Measurements from ENCODE around the gene SIGLEC9. TPM values are rescaled to one million over a fixed set of nuclear protein-coding genes. Genes with fewer than 3 reads are reported as not detected.

Gene SIGLEC9
- total RNA-seq, 1 donor from 2014 or later = 0.18 TPM

DNA sequence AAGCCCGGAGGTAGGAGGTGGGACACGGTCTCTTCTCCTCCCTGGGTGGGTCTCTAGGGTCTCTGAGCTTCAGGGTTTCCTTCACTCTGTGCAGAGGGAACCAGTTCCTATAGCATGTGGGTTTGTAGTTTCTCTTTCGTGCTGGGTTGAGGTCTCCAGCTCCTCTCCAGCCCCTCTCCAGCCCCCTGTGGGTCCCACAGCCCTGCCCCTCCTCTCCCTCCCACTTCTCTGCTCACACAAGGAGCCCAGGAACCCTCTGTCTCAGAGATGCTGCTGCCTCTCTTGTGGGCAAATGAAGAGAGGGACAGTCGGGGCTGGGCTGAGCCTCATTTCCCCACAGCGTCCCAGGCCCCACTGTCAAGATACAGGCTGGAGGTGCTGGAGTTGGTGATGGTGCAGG, 18.8 kb downstream of the SIGLEC9 start:
- Mint-ChIP-seq H3K9me3 (no peaks in the 10 kb centered on the region), H3K36me3 (ENCODE audit: low read depth) (no peaks in the 10 kb centered on the region), H3K4me1 (ENCODE audit: low read depth) (no peaks in the 10 kb centered on the region), H3K27ac (no peak overlapping the region), H3K27me3 (ENCODE audit: low read depth) (peaks cover 13% of the 10 kb centered on the region), H3K4me3 (ENCODE audit: low read depth) (no peak overlapping the region)
- DNase-seq (ENCODE audit: low spot score) = no peak
- intact Hi-C loops (cut with micrococcal nuclease) = no loop called here

GRCh38 chr19:51144482-51145045, 19.9 kb downstream of the SIGLEC9 start:
- Mint-ChIP-seq H3K4me1 (ENCODE audit: low read depth) (no peaks in the 10 kb centered on the region), H3K27me3 (ENCODE audit: low read depth) (peaks cover 17% of the 10 kb centered on the region), H3K36me3 (ENCODE audit: low read depth) (no peaks in the 10 kb centered on the region), H3K27ac (no peak overlapping the region), H3K9me3 (no peaks in the 10 kb centered on the region), H3K4me3 (ENCODE audit: low read depth) (no peak overlapping the region)
- intact Hi-C loops (cut with micrococcal nuclease) = no loop called here
- no peak for DNase-seq (ENCODE audit: low spot score)

GRCh38 chr19:51145916-51146493, 21.3 kb downstream of the SIGLEC9 start:
- Mint-ChIP-seq H3K4me3 (ENCODE audit: low read depth) (no peak overlapping the region), H3K36me3 (ENCODE audit: low read depth) (no peaks in the 10 kb centered on the region), H3K4me1 (ENCODE audit: low read depth) (no peaks in the 10 kb centered on the region), H3K27me3 (ENCODE audit: low read depth) (peaks cover 24% of the 10 kb centered on the region), H3K9me3 (no peaks in the 10 kb centered on the region), H3K27ac (no peak overlapping the region)
- no peak for DNase-seq (ENCODE audit: low spot score)
- intact Hi-C loops (cut with micrococcal nuclease) = no loop called here

DNA sequence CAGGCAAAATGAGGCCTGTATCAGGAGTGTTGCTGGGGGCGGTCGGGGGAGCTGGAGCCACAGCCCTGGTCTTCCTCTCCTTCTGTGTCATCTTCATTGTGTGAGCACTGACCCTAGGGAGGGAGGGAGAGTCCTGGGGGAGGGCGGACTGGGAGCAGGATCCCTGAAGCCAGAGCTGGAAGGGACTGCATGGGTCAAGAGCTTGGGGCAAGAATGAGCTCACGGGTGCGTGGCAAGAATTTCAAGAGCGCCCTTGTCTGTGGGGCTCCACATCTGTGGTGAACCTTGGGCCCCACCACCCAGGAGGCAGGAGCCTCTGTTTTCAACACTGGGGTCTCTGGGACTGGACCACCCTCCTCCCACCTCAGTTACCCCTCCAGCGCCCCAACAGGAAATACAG, 22.0 kb downstream of the SIGLEC9 start:
- Mint-ChIP-seq H3K4me3 (ENCODE audit: low read depth) (no peak overlapping the region), H3K27ac (no peak overlapping the region), H3K27me3 (ENCODE audit: low read depth) (peaks cover 26% of the 10 kb centered on the region), H3K36me3 (ENCODE audit: low read depth) (no peaks in the 10 kb centered on the region), H3K9me3 (no peaks in the 10 kb centered on the region), H3K4me1 (ENCODE audit: low read depth) (no peaks in the 10 kb centered on the region)
- DNase-seq (ENCODE audit: low spot score) = no peak
- intact Hi-C loops (cut with micrococcal nuclease) = no loop called here

DNA sequence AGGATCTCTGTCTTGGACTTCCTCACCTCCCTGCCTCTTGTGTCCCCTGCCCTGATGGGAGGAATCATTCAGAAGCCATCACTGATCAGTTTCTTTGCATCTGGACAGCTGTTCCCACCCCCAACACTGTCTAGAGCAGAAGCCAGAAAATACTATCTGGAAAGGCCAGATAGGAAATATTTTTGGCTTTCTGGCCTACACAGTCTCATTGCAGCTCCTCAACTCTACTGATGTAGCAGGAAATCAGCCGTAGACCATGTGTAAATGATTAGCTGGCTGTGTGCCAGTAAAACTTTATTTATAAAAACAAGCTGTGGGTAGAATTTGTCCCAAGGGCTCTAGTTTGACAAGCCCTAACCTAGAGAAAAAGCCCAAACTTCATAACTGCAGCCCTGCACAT, 23.0 kb downstream of the SIGLEC9 start:
- no peak overlapping the region for H3K27ac Mint-ChIP-seq
- no peak overlapping the region for H3K4me3 Mint-ChIP-seq (ENCODE audit: low read depth)
- H3K27me3 Mint-ChIP-seq (ENCODE audit: low read depth) = peaks cover 29% of the 10 kb centered on the region
- intact Hi-C loops (cut with micrococcal nuclease) = no loop called here
- no peaks in the 10 kb centered on the region for H3K36me3 Mint-ChIP-seq (ENCODE audit: low read depth)
- H3K4me1 Mint-ChIP-seq (ENCODE audit: low read depth) = no peaks in the 10 kb centered on the region
- DNase-seq (ENCODE audit: low spot score) = no peak
- no peaks in the 10 kb centered on the region for H3K9me3 Mint-ChIP-seq

DNA sequence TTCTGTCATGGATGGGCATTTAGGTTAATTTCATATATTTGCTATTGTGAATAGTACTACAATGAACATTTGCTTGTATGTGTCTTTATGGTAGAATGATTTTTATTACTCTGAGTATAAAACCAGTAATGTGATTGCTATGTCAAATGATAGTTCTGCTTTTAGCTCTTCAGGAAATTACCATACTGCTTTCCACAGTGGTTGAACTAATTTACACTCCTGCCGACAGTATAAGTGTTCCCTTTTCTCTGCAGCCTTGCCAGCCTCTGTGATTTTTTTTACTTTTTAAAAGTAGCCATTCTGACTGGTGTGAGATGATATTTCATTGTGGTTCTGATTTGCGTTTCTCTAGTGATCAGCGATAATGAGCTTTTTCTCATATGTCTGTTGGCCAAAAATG, 23.9 kb downstream of the SIGLEC9 start:
- no peak overlapping the region for H3K4me3 Mint-ChIP-seq (ENCODE audit: low read depth)
- no peak overlapping the region for H3K27ac Mint-ChIP-seq
- no peaks in the 10 kb centered on the region for H3K36me3 Mint-ChIP-seq (ENCODE audit: low read depth)
- DNase-seq (ENCODE audit: low spot score) = no peak
- peaks cover 34% of the 10 kb centered on the region for H3K27me3 Mint-ChIP-seq (ENCODE audit: low read depth)
- intact Hi-C loops (cut with micrococcal nuclease) = no loop called here
- no peaks in the 10 kb centered on the region for H3K4me1 Mint-ChIP-seq (ENCODE audit: low read depth)
- no peaks in the 10 kb centered on the region for H3K9me3 Mint-ChIP-seq

- no peak for DNase-seq (ENCODE audit: low spot score)
- no peak overlapping the region for H3K27ac Mint-ChIP-seq
- no peaks in the 10 kb centered on the region for H3K4me1 Mint-ChIP-seq (ENCODE audit: low read depth)
- H3K4me3 Mint-ChIP-seq (ENCODE audit: low read depth) = no peak overlapping the region
- intact Hi-C loops (cut with micrococcal nuclease) = no loop called here
- H3K36me3 Mint-ChIP-seq (ENCODE audit: low read depth) = no peaks in the 10 kb centered on the region
- no peaks in the 10 kb centered on the region for H3K9me3 Mint-ChIP-seq
- H3K27me3 Mint-ChIP-seq (ENCODE audit: low read depth) = peaks cover 36% of the 10 kb centered on the region
Measured at GRCh38 chr19:51150627-51151026, 25.9 kb downstream of the SIGLEC9 start.

GRCh38 chr19:51156710-51157109, 32.0 kb downstream of the SIGLEC9 start:
- intact Hi-C loops (cut with micrococcal nuclease) = no loop called here
- Mint-ChIP-seq H3K27me3 (ENCODE audit: low read depth) (peaks cover 18% of the 10 kb centered on the region), H3K36me3 (ENCODE audit: low read depth) (no peaks in the 10 kb centered on the region), H3K4me3 (ENCODE audit: low read depth) (no peak overlapping the region), H3K9me3 (no peaks in the 10 kb centered on the region), H3K27ac (no peak overlapping the region), H3K4me1 (ENCODE audit: low read depth) (peaks cover 24% of the 10 kb centered on the region)
- no peak for DNase-seq (ENCODE audit: low spot score)

DNA sequence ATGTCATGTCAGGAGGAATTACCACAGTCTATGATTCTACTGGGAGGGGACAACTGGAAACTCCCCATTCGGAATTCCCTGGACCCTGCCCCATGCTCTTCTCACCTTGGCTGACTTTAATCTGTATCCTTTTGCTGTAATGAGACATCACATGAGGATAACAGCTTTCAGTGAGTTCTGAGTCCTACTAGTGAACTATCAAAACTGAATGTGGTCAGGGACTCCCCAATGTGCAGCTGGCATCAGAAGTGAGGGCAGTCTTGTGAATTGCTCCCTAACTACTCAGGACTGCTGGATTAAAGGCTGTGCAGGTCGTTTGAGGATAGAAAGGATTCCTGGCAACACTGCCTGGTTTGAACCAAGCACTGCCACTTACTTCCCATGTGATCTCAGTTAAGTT, 32.6 kb downstream of the SIGLEC9 start:
- no peak overlapping the region for H3K4me3 Mint-ChIP-seq (ENCODE audit: low read depth)
- H3K27ac Mint-ChIP-seq = no peak overlapping the region
- H3K27me3 Mint-ChIP-seq (ENCODE audit: low read depth) = peaks cover 18% of the 10 kb centered on the region
- DNase-seq (ENCODE audit: low spot score) = no peak
- intact Hi-C loops (cut with micrococcal nuclease) = no loop called here
- H3K4me1 Mint-ChIP-seq (ENCODE audit: low read depth) = peaks cover 25% of the 10 kb centered on the region
- H3K9me3 Mint-ChIP-seq = no peaks in the 10 kb centered on the region
- no peaks in the 10 kb centered on the region for H3K36me3 Mint-ChIP-seq (ENCODE audit: low read depth)

- no peak overlapping the region for H3K4me3 Mint-ChIP-seq (ENCODE audit: low read depth)
Measured at GRCh38 chr19:51158474-51159129, 33.9 kb downstream of the SIGLEC9 start.

DNA sequence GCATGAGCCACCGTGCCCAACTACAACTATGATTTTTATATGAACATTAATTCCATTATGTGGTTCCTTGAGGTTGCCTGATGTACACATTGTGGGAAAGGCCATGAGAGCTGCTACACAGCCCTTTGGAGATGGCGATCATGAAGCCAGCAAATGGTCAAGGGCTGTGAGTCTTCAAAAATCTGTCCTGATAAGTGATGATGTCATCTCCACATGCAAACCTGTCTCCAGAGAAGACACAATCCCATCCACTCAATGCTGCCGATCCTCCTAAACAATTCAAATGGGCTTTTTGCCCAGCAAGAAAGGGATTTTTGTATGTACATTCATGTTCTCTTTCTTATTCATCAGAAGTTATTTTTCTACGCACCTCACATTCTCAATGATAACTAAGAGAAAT, 35.0 kb downstream of the SIGLEC9 start:
- no peak overlapping the region for H3K27ac Mint-ChIP-seq
- intact Hi-C loops (cut with micrococcal nuclease) = loop anchor here (2.0 kb wide), 2 partner anchors 45 to 497 kb away; no protein-coding TSS in a partner anchor

More at GRCh38 chr19:51158474-51159129, 33.9 kb downstream of the SIGLEC9 start:
- DNase-seq (ENCODE audit: low spot score) = peak; percentile 67
- Mint-ChIP-seq H3K4me1 (ENCODE audit: low read depth) (peaks cover 32% of the 10 kb centered on the region), H3K27ac (no peak overlapping the region), H3K27me3 (ENCODE audit: low read depth) (peaks cover 14% of the 10 kb centered on the region), H3K36me3 (ENCODE audit: low read depth) (no peaks in the 10 kb centered on the region), H3K9me3 (no peaks in the 10 kb centered on the region)
- intact Hi-C loops (cut with micrococcal nuclease) = loop anchor here (1.0 to 2.0 kb wide), 5 partner anchors 11 to 498 kb away; no protein-coding TSS in a partner anchor

GRCh38 chr19:51161266-51161665, 36.6 kb downstream of the SIGLEC9 start:
- Mint-ChIP-seq H3K4me1 (ENCODE audit: low read depth) (peaks cover 36% of the 10 kb centered on the region), H3K27me3 (ENCODE audit: low read depth) (peaks cover 11% of the 10 kb centered on the region), H3K36me3 (ENCODE audit: low read depth) (no peaks in the 10 kb centered on the region), H3K4me3 (ENCODE audit: low read depth) (no peak overlapping the region), H3K27ac (no peak overlapping the region), H3K9me3 (no peaks in the 10 kb centered on the region)
- DNase-seq (ENCODE audit: low spot score) = no peak
- intact Hi-C loops (cut with micrococcal nuclease) = no loop called here

More for the DNA sequence above, 35.0 kb downstream of the SIGLEC9 start:
- peaks cover 36% of the 10 kb centered on the region for H3K4me1 Mint-ChIP-seq (ENCODE audit: low read depth)
- H3K9me3 Mint-ChIP-seq = no peaks in the 10 kb centered on the region
- no peak for DNase-seq (ENCODE audit: low spot score)
- peaks cover 14% of the 10 kb centered on the region for H3K27me3 Mint-ChIP-seq (ENCODE audit: low read depth)
- no peaks in the 10 kb centered on the region for H3K36me3 Mint-ChIP-seq (ENCODE audit: low read depth)
- H3K4me3 Mint-ChIP-seq (ENCODE audit: low read depth) = no peak overlapping the region

- no peaks in the 10 kb centered on the region for H3K36me3 Mint-ChIP-seq (ENCODE audit: low read depth)
- no peak overlapping the region for H3K4me3 Mint-ChIP-seq (ENCODE audit: low read depth)
- H3K27ac Mint-ChIP-seq = no peak overlapping the region
- H3K27me3 Mint-ChIP-seq (ENCODE audit: low read depth) = peaks cover 11% of the 10 kb centered on the region
- intact Hi-C loops (cut with micrococcal nuclease) = no loop called here
- peaks cover 43% of the 10 kb centered on the region for H3K4me1 Mint-ChIP-seq (ENCODE audit: low read depth)
- no peak for DNase-seq (ENCODE audit: low spot score)
- H3K9me3 Mint-ChIP-seq = no peaks in the 10 kb centered on the region
Measured at GRCh38 chr19:51161867-51162496, 37.3 kb downstream of the SIGLEC9 start.
